CD1c-positive myeloid dendritic cell (primary cell): ENCODE results near the gene MTHFD2.
A peak's percentile ranks its signal among the peaks of the same experiment; 100 is the strongest.

Source experiments
- DNase-seq: peaks from one replicate; pipeline ENCODE4 v3.0.0-alpha.2; 2016; ENCODE audit errors: extremely low spot score

MTHFD2 gene

GRCh38 chr2:74264281-74264680 is 65.9 kb downstream of the MTHFD2 start:
- DNase-seq: no peak

- DNase-seq: peak; percentile 3
Measured at GRCh38 chr2:74267068-74267467, 68.7 kb downstream of the MTHFD2 start.
